ENCODE results near the gene ZNF524. TPM values are rescaled to one million over a fixed set of nuclear protein-coding genes. Genes with fewer than 3 reads are reported as not detected.

Gene ZNF524
- total RNA-seq, 2 donors from 2014 or later, result 5.0 to 5.8 TPM

DNA sequence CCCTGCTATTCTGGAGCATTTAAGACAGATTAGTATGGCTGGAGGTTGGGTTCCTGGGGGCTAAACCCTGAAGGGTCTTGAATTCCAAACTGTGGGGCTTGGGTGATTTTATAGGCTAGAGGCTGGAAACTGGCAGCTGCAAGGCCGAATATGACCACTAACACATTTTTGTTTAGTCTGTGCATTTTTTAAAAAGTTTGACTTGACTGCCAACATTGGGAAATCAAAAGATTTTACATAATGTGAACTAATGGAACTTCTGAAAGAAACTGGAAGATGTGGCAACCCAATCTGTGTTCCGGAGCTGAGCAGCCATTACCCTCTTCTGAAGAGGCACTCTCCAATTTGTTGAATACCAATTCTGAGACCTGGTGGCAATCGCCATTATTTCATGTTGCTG is 19.2 kb downstream of the ZNF524 start:
- no peak overlapping the region for H3K4me3 ChIP-seq (ENCODE audit: low read length)
- Mint-ChIP-seq H3K27ac (no peak overlapping the region), H3K36me3 (ENCODE audit: low read depth) (peaks cover 27% of the 10 kb centered on the region), H3K27me3 (ENCODE audit: insufficient read depth) (no peaks in the 10 kb centered on the region), H3K4me1 (peaks cover 2% of the 10 kb centered on the region), H3K4me3 (no peak overlapping the region), H3K9me3 (no peaks in the 10 kb centered on the region)
- no peak for DNase-seq
- no peak for TF ChIP-seq CTCF (conservative IDR thresholded peaks at IDR 0.05)
- no peaks in the 10 kb centered on the region for H3K27me3 ChIP-seq (ENCODE audit: control insufficient read depth, insufficient read depth, low read length, poor library complexity, severe bottlenecking)
- peaks cover 20% of the 10 kb centered on the region for H3K36me3 ChIP-seq (ENCODE audit: control insufficient read depth, insufficient read depth, low read length)
- peak overlapping the region; percentile 11 for H3K27ac ChIP-seq (ENCODE audit: low read depth, low read length)
- no peak overlapping the region for H3K9ac ChIP-seq (ENCODE audit: extremely low read depth, low read length, poor library complexity, severe bottlenecking)
- WGBS, 2 experiments (ENCODE audit: insufficient coverage in 1 of 2, insufficient read length in 1 of 2), result 93 to 96% methylated on average over 2 to 3 of the region's 3 CpGs
- no peaks in the 10 kb centered on the region for H3K9me3 ChIP-seq (ENCODE audit: control insufficient read depth, low read length)
- H3K4me1 ChIP-seq (ENCODE audit: control insufficient read depth, insufficient read depth, low read length), result no peaks in the 10 kb centered on the region

DNA sequence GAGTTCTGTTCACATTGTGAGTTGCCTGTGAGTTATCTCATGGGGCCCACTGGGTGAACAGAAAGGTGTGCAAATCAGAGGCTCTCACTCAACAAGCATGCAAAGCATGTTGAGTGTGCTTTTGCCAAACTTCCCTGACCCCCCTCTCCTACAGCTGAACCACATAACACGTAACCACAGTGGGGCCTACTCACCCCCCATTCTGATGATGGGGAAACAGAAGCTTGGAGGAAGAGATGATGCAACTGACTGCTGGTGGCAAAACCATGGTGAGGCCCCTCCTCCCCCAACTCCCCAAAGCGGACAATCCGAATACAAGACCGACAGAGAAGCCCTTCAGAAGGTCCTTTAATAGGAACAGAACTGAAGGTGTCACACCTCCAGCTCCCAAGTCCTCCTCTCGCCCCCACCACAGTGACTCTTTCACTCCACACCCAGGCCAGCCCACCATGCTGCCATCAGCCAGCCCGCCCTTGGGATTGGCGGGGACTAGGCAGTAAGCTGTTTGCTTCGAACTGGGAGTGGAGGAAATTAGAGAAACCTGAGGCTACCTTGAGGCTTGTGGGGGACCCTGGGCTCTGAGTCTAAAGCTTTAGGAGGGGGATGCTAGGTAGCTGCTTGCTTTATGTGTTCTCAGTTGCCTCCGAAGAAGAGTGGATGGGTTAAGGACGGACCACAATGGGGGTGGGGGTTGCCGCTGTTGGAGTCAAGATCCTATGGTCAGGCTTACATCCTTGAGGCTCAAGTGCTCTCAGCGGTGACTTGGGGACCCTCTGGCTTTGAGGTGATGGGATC is 20.5 kb downstream of the ZNF524 start:
- H3K4me3 ChIP-seq (ENCODE audit: low read length), result no peak overlapping the region
- no peaks in the 10 kb centered on the region for H3K9me3 Mint-ChIP-seq
- no peaks in the 10 kb centered on the region for H3K9me3 ChIP-seq (ENCODE audit: control insufficient read depth, low read length)
- H3K27ac ChIP-seq (ENCODE audit: low read depth, low read length), result no peak overlapping the region
- no peaks in the 10 kb centered on the region for H3K4me1 ChIP-seq (ENCODE audit: control insufficient read depth, insufficient read depth, low read length)
- H3K9ac ChIP-seq (ENCODE audit: extremely low read depth, low read length, poor library complexity, severe bottlenecking), result no peak overlapping the region
- DNase-seq, result no peak
- H3K4me1 Mint-ChIP-seq, result peaks cover 2% of the 10 kb centered on the region
- H3K27me3 ChIP-seq (ENCODE audit: control insufficient read depth, insufficient read depth, low read length, poor library complexity, severe bottlenecking), result no peaks in the 10 kb centered on the region
- H3K27ac Mint-ChIP-seq, result no peak overlapping the region
- H3K4me3 Mint-ChIP-seq, result no peak overlapping the region
- no peaks in the 10 kb centered on the region for H3K27me3 Mint-ChIP-seq (ENCODE audit: insufficient read depth)
- 95 to 100% methylated on average over 2 to 12 of the region's 12 CpGs for WGBS, 2 experiments (ENCODE audit: insufficient coverage in 1 of 2, insufficient read length in 1 of 2)
- H3K36me3 ChIP-seq (ENCODE audit: control insufficient read depth, insufficient read depth, low read length), result peaks cover 20% of the 10 kb centered on the region
- peaks cover 24% of the 10 kb centered on the region for H3K36me3 Mint-ChIP-seq (ENCODE audit: low read depth)
- no peak for TF ChIP-seq CTCF (conservative IDR thresholded peaks at IDR 0.05)

- peaks cover 20% of the 10 kb centered on the region for H3K36me3 ChIP-seq (ENCODE audit: control insufficient read depth, insufficient read depth, low read length)
- H3K4me3 ChIP-seq (ENCODE audit: low read length), result no peak overlapping the region
- H3K9ac ChIP-seq (ENCODE audit: extremely low read depth, low read length, poor library complexity, severe bottlenecking), result no peak overlapping the region
- Mint-ChIP-seq H3K36me3 (ENCODE audit: low read depth) (peaks cover 24% of the 10 kb centered on the region), H3K4me1 (peaks cover 2% of the 10 kb centered on the region), H3K9me3 (no peaks in the 10 kb centered on the region), H3K27ac (no peak overlapping the region), H3K27me3 (ENCODE audit: insufficient read depth) (no peaks in the 10 kb centered on the region), H3K4me3 (no peak overlapping the region)
- no peak overlapping the region for H3K27ac ChIP-seq (ENCODE audit: low read depth, low read length)
- no peaks in the 10 kb centered on the region for H3K9me3 ChIP-seq (ENCODE audit: control insufficient read depth, low read length)
- no peak for DNase-seq
- H3K27me3 ChIP-seq (ENCODE audit: control insufficient read depth, insufficient read depth, low read length, poor library complexity, severe bottlenecking), result no peaks in the 10 kb centered on the region
- TF ChIP-seq CTCF (conservative IDR thresholded peaks at IDR 0.05), result no peak
- H3K4me1 ChIP-seq (ENCODE audit: control insufficient read depth, insufficient read depth, low read length), result no peaks in the 10 kb centered on the region
- 96 to 98% methylated on average over 8 to 9 of the region's 9 CpGs for WGBS, 2 experiments (ENCODE audit: insufficient coverage in 1 of 2, insufficient read length in 1 of 2)
These were observed 21.2 kb downstream of the ZNF524 start for GRCh38 chr19:55621205-55621672.

All from endodermal cell (in vitro differentiated cells).